BE2C (cell line): ENCODE results near the gene ESPNL.

Experiments used
- DNase-seq: peaks from one replicate; pipeline ENCODE4 v3.0.0-alpha.2; 2020
- H3K27me3 ChIP-seq: fragments of 250-450 bp; sonication (Bioruptor Pico); 2 replicates; pipeline ENCODE4 v1.5.1; 2020; ENCODE audit warnings: mild to moderate bottlenecking
- H3K36me3 ChIP-seq: fragments of 250-450 bp; sonication (Bioruptor Pico); 2 replicates; pipeline ENCODE4 v1.5.1; 2020; ENCODE audit warnings: mild to moderate bottlenecking
- H3K4me1 ChIP-seq: fragments of 250-450 bp; sonication (Bioruptor Pico); 2 replicates; pipeline ENCODE4 v1.5.1; 2020
- H3K4me3 ChIP-seq: 2 replicates; pipeline ENCODE4 v1.5.1; 2011; ENCODE audit warnings: low read depth, low read length
- H3K9me3 ChIP-seq: fragments of 250-450 bp; sonication (Bioruptor Pico); 2 replicates; pipeline ENCODE4 v1.5.1; 2020
- TF ChIP-seq, protein P1 (sequence below): IDR thresholded peaks from 2 replicates; pipeline ENCODE4 v1.5.1; 2012; ENCODE audit warnings: mild to moderate bottlenecking, low read depth, low read length

ESPNL gene

DNA sequence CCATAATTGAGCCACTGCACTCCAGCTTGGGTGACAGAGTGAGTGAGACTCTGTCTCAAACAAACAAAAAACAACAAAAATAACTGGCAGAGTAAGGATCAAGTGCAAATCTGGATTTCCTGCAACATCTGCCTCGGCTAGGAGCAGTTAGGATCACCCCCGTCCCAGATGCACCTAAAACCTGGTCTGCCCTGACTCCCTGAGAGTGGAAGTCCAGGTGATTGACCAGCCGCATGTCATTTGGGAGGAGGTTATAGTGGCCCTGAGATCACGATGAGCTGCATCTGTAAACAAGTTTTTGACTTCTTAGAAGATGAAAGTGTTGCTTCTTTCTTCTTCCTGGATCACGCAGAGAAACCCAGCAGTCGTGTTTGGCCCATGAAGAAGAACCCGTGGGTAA lies 5.0 kb upstream of the ESPNL start:
- TF ChIP-seq, protein P1, sequence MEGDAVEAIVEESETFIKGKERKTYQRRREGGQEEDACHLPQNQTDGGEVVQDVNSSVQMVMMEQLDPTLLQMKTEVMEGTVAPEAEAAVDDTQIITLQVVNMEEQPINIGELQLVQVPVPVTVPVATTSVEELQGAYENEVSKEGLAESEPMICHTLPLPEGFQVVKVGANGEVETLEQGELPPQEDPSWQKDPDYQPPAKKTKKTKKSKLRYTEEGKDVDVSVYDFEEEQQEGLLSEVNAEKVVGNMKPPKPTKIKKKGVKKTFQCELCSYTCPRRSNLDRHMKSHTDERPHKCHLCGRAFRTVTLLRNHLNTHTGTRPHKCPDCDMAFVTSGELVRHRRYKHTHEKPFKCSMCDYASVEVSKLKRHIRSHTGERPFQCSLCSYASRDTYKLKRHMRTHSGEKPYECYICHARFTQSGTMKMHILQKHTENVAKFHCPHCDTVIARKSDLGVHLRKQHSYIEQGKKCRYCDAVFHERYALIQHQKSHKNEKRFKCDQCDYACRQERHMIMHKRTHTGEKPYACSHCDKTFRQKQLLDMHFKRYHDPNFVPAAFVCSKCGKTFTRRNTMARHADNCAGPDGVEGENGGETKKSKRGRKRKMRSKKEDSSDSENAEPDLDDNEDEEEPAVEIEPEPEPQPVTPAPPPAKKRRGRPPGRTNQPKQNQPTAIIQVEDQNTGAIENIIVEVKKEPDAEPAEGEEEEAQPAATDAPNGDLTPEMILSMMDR = no peak
- H3K4me1 ChIP-seq = peaks cover 10% of the 10 kb centered on the region
- H3K4me3 ChIP-seq = no peak overlapping the region
- H3K9me3 ChIP-seq = no peaks in the 10 kb centered on the region
- peaks cover 16% of the 10 kb centered on the region for H3K36me3 ChIP-seq
- H3K27me3 ChIP-seq = no peaks in the 10 kb centered on the region
- no peak for DNase-seq

DNA sequence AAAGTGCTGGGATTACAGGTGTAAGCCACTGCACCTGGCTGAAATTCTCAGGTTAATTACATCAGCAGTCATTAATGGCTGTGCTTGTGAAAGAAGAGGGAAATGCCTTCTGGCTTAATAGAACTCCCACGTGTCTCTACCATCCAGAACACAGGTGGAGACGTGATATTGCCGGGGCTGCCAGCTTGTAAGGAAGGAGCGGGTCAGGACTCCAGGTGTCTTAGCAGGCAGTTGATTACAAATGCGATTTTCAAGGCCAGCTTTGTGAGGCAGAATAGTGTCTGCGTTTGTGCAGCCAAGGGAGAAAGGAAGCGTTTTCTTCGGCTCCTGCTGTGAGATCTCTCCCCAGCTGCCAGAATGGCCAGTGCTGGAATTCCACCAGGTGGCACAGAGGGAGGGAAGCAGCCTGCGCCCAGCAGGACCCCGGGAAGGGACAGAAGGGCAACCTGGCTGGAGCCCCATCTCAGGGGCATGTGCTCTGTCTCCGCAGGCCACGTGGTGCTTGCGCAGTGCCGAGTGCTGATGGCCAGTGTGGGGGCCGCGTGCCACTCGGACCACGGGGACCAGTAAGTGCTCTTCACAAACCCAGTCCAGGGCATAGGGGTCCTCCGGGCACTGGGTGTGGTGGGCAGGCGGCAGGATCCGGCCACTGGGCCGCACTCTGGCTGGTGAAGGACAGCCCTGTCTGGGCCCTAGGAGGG lies 3.7 kb upstream of the ESPNL start:
- Histone ChIP-seq H3K4me3 (no peak overlapping the region), H3K9me3 (no peaks in the 10 kb centered on the region), H3K4me1 (peaks cover 10% of the 10 kb centered on the region), H3K36me3 (peaks cover 14% of the 10 kb centered on the region), H3K27me3 (no peaks in the 10 kb centered on the region)
- TF ChIP-seq, protein P1 = no peak
- no peak for DNase-seq

DNA sequence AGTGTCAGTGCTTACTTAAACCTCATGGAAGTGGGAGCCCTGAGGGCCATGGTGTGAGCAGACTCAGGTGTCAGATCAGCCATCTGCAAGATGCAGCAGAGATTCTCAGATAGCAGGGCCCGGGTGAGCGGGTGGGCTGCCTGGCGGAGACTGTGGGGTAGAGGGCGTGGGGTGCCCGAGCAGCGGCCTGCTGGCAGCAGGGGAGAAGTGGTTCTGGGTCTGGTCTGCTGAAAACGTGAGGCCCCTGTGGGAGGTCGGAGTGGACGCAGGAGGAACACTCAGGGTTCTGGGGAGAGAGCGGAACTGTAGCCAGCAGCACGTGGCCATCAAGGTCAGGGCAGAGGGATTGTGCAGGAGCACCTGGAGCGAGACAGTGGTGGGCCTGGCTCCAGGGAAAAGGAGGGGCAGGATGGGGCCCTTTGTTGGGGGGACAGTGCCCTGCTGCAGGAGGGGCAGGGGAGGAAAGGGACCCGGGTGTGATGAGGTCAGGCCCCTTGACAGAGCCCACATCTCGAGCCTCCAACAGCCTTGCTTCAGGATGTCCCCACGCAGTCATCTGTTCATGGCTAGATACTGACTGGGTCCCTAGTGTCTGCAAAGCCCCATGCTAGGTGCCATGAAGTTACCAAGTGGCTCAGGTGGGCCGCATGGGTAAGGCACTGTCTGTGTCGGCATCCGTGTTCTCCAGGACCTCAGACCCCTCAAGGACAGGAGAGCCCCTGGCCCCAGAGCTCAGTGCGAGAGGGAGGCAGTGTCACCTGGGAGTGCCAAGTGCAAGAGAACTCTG lies 2.7 kb upstream of the ESPNL start:
- H3K9me3 ChIP-seq = no peaks in the 10 kb centered on the region
- peaks cover 10% of the 10 kb centered on the region for H3K4me1 ChIP-seq
- no peak for DNase-seq
- TF ChIP-seq, protein P1 = no peak
- H3K4me3 ChIP-seq = no peak overlapping the region
- H3K36me3 ChIP-seq = peaks cover 12% of the 10 kb centered on the region
- H3K27me3 ChIP-seq = no peaks in the 10 kb centered on the region

DNA sequence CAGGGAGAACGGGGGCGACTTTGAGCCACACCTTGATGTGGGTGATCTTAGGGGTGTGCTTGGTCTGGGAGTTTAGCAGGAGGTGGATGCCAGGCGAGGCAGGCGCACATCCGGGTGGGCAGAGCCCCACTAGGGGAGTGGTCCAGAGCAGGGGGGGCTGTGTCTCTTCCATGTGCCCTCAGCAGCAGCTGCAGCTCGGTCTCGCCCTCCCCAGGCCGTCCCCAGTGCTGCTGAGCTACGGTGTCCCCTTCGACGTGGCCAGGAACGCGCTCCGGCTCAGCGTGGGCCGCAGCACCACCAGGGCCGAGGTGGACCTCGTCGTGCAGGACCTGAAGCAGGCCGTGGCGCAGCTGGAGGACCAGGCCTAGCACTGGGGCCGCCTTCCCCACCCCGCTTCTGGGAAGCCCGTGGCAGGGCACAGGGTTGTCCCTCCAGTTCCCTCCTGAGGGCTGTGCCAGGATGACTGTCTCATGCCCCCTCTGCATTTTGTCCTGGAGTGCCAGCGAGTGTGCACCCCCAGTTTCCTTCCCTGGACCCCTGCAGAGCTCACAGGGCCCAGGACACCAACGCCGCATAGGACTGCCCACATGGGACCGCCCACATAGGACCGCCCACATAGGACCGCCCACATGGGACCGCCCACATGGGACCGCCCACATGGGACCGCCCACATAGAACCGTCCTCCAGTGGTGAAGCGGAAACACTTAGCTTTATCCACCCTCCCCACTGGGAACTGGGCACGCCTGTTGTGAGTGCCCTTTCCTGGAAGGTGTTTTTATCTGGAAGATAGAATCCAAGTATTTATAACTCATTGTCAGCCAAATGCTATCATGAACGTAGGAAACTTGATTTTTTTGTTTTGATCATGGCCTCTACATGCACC lies 1.9 kb upstream of the ESPNL start:
- TF ChIP-seq, protein P1 = no peak
- H3K9me3 ChIP-seq = no peaks in the 10 kb centered on the region
- peak; percentile 93 for DNase-seq
- peaks cover 10% of the 10 kb centered on the region for H3K4me1 ChIP-seq
- H3K4me3 ChIP-seq = peak overlapping the region; percentile 36
- no peaks in the 10 kb centered on the region for H3K27me3 ChIP-seq
- peaks cover 12% of the 10 kb centered on the region for H3K36me3 ChIP-seq

DNA sequence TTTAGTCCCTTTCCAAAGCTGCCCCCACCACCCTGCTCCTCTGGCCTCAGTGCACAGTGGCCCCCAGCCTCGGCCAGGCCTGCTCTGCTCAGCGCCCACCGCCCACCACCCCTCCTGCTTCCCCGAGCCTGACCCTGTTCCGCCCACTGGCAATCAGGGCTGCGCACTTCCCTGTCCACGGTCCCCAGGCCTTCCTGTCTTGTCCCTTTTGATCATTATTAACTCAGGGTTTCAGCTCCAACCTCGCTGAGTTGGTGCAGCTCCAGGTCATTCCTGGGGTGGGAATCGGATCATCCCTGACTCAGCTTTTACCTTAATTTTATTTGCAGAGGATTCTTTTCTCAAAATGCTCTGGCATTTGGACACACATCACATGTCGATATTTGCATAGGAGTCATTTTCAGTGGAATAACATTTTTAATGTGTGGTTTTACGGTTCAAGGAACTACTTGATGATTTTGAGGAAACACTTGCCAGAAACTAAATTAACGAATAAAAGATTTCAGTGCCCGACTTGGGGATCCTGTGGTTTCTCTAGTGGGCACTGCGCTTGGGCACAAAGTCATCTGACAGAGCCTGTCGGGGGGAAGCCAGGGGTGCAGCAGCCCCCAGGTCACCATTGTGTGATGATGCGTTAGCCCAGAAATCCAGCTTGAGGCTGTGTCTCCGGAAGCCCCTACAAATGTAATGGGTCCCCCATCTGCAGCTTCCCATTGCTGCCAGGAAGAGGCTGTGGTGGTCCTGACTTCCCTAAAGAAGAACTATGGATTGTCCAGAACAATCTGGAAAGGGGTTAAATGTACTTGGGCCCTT lies 1.0 kb upstream of the ESPNL start:
- Histone ChIP-seq H3K4me1 (peaks cover 10% of the 10 kb centered on the region), H3K36me3 (peaks cover 12% of the 10 kb centered on the region), H3K9me3 (no peaks in the 10 kb centered on the region), H3K27me3 (no peaks in the 10 kb centered on the region), H3K4me3 (peak overlapping the region; percentile 36)
- TF ChIP-seq, protein P1 = no peak
- DNase-seq = no peak
